ENCODE results near the gene CTCFL.

CTCFL gene

DNA sequence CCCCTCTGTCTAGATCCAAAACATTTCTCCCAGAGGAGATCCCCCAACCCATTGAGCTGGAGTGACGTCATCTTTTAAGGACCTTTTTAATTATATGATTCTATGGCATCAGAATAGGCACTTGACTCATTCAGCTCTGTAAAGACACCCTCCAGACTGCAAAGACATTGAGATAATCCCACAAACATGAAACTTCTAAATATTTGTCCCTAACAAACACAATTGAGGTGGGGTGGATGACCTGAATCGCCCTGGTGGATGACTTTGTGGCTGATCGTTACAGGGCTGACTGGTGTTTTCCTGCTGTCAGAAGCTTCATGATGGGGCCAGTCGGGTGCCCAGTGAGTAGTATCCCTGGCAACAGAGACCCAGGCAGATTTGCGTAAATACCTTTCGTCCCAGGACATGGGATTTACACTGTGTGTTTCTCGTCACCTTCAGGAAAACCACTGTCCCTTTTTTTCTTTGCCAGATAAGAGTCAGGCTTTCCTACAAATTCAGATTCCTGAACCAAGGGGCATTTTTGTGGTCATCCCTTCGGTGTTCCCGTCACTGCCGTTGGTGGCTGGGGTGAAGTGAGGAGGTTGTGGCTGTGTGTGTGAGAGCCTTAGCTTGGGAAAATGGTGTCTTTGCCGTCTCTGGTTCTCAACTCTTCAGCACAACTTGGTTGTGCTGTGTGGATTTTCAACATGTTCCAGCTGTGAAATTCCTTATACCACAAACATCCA is 30.7 kb upstream of the CTCFL start:
- in situ Hi-C loops (cut with MboI; ENCODE audit: low sequenced_read_pairs, unreplicated experiment): no loop called here
- no peak for TF ChIP-seq CTCF (IDR thresholded peaks at IDR 0.05; ENCODE audit: borderline replicate concordance, control extremely low read depth, extremely low read depth, insufficient read depth, missing control alignments)
- no peak for DNase-seq (ENCODE audit: low spot score)

DNA sequence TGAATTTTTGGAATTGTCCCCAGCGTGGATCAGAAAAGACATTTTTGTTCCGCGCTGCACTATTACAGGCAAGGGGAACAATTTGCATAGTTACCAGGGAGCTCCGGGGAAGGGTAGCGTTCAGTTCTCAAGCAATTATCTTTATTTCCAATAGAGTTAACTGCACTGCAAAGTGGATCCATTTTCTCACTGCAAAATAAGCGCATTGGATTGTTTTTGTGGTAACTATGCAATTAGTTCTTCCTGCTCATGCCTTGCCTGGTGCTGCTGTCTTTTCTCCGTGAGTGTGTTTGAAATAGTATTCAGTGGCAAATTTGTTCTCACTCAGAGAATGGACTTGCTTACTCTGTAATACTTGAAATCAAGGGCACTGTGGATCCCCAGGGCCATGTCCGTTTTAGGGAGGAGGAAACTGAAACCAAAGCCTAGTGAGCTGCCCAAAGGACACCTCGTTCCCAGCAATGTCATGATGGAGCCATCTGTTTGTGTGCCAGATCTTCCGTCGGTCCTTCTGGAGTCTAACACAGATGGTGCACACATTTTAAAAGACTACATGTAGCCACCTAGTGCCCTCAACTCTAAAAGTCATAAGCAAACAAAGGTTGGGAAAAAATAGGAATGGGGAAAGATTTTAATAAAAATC is 28.6 kb upstream of the CTCFL start:
- DNase-seq (ENCODE audit: low spot score): no peak
- TF ChIP-seq CTCF (IDR thresholded peaks at IDR 0.05; ENCODE audit: borderline replicate concordance, control extremely low read depth, extremely low read depth, insufficient read depth, missing control alignments): no peak
- in situ Hi-C loops (cut with MboI; ENCODE audit: low sequenced_read_pairs, unreplicated experiment): no loop called here

- in situ Hi-C loops (cut with MboI; ENCODE audit: low sequenced_read_pairs, unreplicated experiment): no loop called here
- TF ChIP-seq CTCF (IDR thresholded peaks at IDR 0.05; ENCODE audit: borderline replicate concordance, control extremely low read depth, extremely low read depth, insufficient read depth, missing control alignments): no peak
- no peak for DNase-seq (ENCODE audit: low spot score)
Measured at GRCh38 chr20:57552471-57552870, 27.5 kb upstream of the CTCFL start.

- TF ChIP-seq CTCF (IDR thresholded peaks at IDR 0.05; ENCODE audit: borderline replicate concordance, control extremely low read depth, extremely low read depth, insufficient read depth, missing control alignments): no peak
- in situ Hi-C loops (cut with MboI; ENCODE audit: low sequenced_read_pairs, unreplicated experiment): no loop called here
- DNase-seq (ENCODE audit: low spot score): no peak
Measured at GRCh38 chr20:57548177-57549058, 23.5 kb upstream of the CTCFL start.

GRCh38 chr20:57546956-57547649 is 22.2 kb upstream of the CTCFL start:
- TF ChIP-seq CTCF (IDR thresholded peaks at IDR 0.05; ENCODE audit: borderline replicate concordance, control extremely low read depth, extremely low read depth, insufficient read depth, missing control alignments): no peak
- DNase-seq (ENCODE audit: low spot score): no peak

More at GRCh38 chr20:57546956-57547649, 22.2 kb upstream of the CTCFL start:
- in situ Hi-C loops (cut with MboI; ENCODE audit: low sequenced_read_pairs, unreplicated experiment): no loop called here

All from GM13976 (cell line).